Fibroblast of lung (primary cell): ENCODE measurements around the gene KMT2C. TPM values are rescaled to one million over a fixed set of nuclear protein-coding genes. Genes with fewer than 3 reads are reported as not detected.

Source experiments
- DNase-seq, 2 donors: peaks; one replicate each; pipeline versions ENCODE4 v3.0.0 to v3.0.0-alpha.2; 2010; ENCODE audit warnings: low read depth in 2 of 2
- H2AFZ ChIP-seq: 2 replicates; pipeline ENCODE4 v1.5.1; 2012; ENCODE audit warnings: low read length, control low read depth, inconsistent platforms
- H3K27ac ChIP-seq: 2 replicates; pipeline ENCODE4 v1.5.1; 2011; ENCODE audit warnings: low read length, control low read depth; ENCODE audit not compliant: insufficient read depth
- H3K27me3 ChIP-seq: 2 replicates; pipeline ENCODE4 v1.5.1; 2011; ENCODE audit warnings: mild to moderate bottlenecking, low read length; ENCODE audit not compliant: control insufficient read depth, insufficient read depth
- H3K36me3 ChIP-seq: 2 replicates; pipeline ENCODE4 v1.5.1; 2011; ENCODE audit warnings: low read length; ENCODE audit not compliant: control insufficient read depth, insufficient read depth
- H3K4me1 ChIP-seq: 2 replicates; pipeline ENCODE4 v1.5.1; 2011; ENCODE audit warnings: low read length; ENCODE audit not compliant: control insufficient read depth, insufficient read depth; ENCODE audit errors: extremely low read depth
- H3K4me2 ChIP-seq: 2 replicates; pipeline ENCODE4 v1.5.1; 2011; ENCODE audit warnings: low read length, control low read depth; ENCODE audit not compliant: insufficient read depth; ENCODE audit errors: extremely low read depth
- H3K4me3 ChIP-seq, 4 experiments: fragments of 200-600 bp in 1 of 4; sonication (generic) in 1 of 4; replicated peaks in 1 of 4; 2 replicates each; pipeline ENCODE4 v1.5.1; 2011 to 2016; ENCODE audit warnings: low read length in 4 of 4, low read depth in 3 of 4, mild to moderate bottlenecking in 3 of 4, control low read depth in 2 of 4, inconsistent platforms in 1 of 4, mixed read lengths in 1 of 4; ENCODE audit not compliant: insufficient read depth in 1 of 4; ENCODE audit errors: control extremely low read depth in 1 of 4
- H3K79me2 ChIP-seq: 2 replicates; pipeline ENCODE4 v1.5.1; 2012; ENCODE audit warnings: mild to moderate bottlenecking, low read length, inconsistent platforms; ENCODE audit not compliant: control insufficient read depth, insufficient read depth
- H3K9ac ChIP-seq: 2 replicates; pipeline ENCODE4 v1.5.1; 2011; ENCODE audit warnings: mild to moderate bottlenecking, low read length, control low read depth; ENCODE audit not compliant: insufficient read depth
- H3K9me3 ChIP-seq: 2 replicates; pipeline ENCODE4 v1.5.1; 2012; ENCODE audit warnings: low read depth, low read length; ENCODE audit not compliant: control insufficient read depth, insufficient read depth
- H4K20me1 ChIP-seq: 2 replicates; pipeline ENCODE4 v1.5.1; 2011; ENCODE audit warnings: low read length; ENCODE audit not compliant: control insufficient read depth, insufficient read depth; ENCODE audit errors: extremely low read depth
- CTCF ChIP-seq, 2 donors: IDR thresholded peaks in 1 of 2; conservative IDR thresholded peaks in 1 of 2; 1 replicate in 1 of 2; 2 replicates in 1 of 2; pipeline ENCODE4 v1.5.1; 2011 to 2012; ENCODE audit warnings: low read length in 2 of 2, control low read depth in 1 of 2, inconsistent platforms in 1 of 2, low read depth in 1 of 2, mild to moderate bottlenecking in 1 of 2
- EZH2 ChIP-seq: IDR thresholded peaks from 2 replicates; pipeline ENCODE4 v1.5.1; 2012; ENCODE audit warnings: low read length, control low read depth, mild to moderate bottlenecking; ENCODE audit errors: missing control alignments
- polyA plus RNA-seq, 2 donors: library from polyadenylated mRNA; depleted of rRNA in 1 of 2; stranded (reverse) in 1 of 2; unstranded in 1 of 2; fragments of >200 nt; gene quantifications; 2 replicates each; pipeline ENCODE4 v1.2.1, GENCODE V29; 2011 to 2012; ENCODE audit warnings: missing spikeins in 1 of 2
- total RNA-seq: library from RNA; depleted of rRNA; stranded (reverse); fragments of >200 nt; gene quantifications from 2 replicates; pipeline ENCODE4 v1.2.1, GENCODE V29; 2014

Gene KMT2C
- total and polyA plus RNA-seq, 2 donors (not counting 1 experiment from before 2014, with no cell fraction given), result 11.1 to 32.4 TPM

- Histone ChIP-seq H2AFZ (no peak overlapping the region), H3K9me3 (no peaks in the 10 kb centered on the region), H3K36me3 (peaks cover 5% of the 10 kb centered on the region), H3K9ac (no peak overlapping the region), H3K79me2 (no peaks in the 10 kb centered on the region), H3K4me2 (no peak overlapping the region), H3K27ac (no peak overlapping the region), H3K4me1 (no peaks in the 10 kb centered on the region), H3K4me3 (no peak overlapping the region), H4K20me1 (no peaks in the 10 kb centered on the region), H3K27me3 (no peaks in the 10 kb centered on the region)
- no peak for TF ChIP-seq EZH2
- TF ChIP-seq CTCF (conservative IDR thresholded peaks at IDR 0.05 in 1 of 2, IDR thresholded peaks at IDR 0.05 in 1 of 2; ENCODE audit: low read depth in 1 of 2, low read length in 2 of 2), result no peak
- DNase-seq, result no peak
Observed at GRCh38 chr7:152112829-152113228, 323.0 kb downstream of the KMT2C start.

- Histone ChIP-seq H2AFZ (no peak overlapping the region), H4K20me1 (no peaks in the 10 kb centered on the region), H3K36me3 (peaks cover 4% of the 10 kb centered on the region), H3K27ac (no peak overlapping the region), H3K4me1 (peaks cover 2% of the 10 kb centered on the region), H3K79me2 (no peaks in the 10 kb centered on the region), H3K9me3 (no peaks in the 10 kb centered on the region), H3K27me3 (no peaks in the 10 kb centered on the region), H3K9ac (no peak overlapping the region), H3K4me2 (no peak overlapping the region), H3K4me3 (no peak overlapping the region)
- DNase-seq, result no peak
- TF ChIP-seq EZH2 (no peak), CTCF (conservative IDR thresholded peaks at IDR 0.05 in 1 of 2, IDR thresholded peaks at IDR 0.05 in 1 of 2; ENCODE audit: low read depth in 1 of 2, low read length in 2 of 2) (no peak)
Observed at GRCh38 chr7:152108359-152108758, 327.4 kb downstream of the KMT2C start.

- H4K20me1 ChIP-seq, result no peaks in the 10 kb centered on the region
- peaks cover 6% of the 10 kb centered on the region for H3K36me3 ChIP-seq
- no peaks in the 10 kb centered on the region for H3K9me3 ChIP-seq
- H2AFZ ChIP-seq, result no peak overlapping the region
- no peaks in the 10 kb centered on the region for H3K27me3 ChIP-seq
- H3K4me2 ChIP-seq, result no peak overlapping the region
- H3K27ac ChIP-seq, result no peak overlapping the region
- no peak for DNase-seq
- H3K4me1 ChIP-seq, result peaks cover 2% of the 10 kb centered on the region
- no peaks in the 10 kb centered on the region for H3K79me2 ChIP-seq
- H3K4me3 ChIP-seq, result no peak overlapping the region
- no peak for TF ChIP-seq EZH2
- H3K9ac ChIP-seq, result no peak overlapping the region
Observed at GRCh38 chr7:152107945-152108344, 327.9 kb downstream of the KMT2C start.
